GM19463 (cell line): Measurements from ENCODE around the gene GABARAP.

Experiments
- ATAC-seq: cut with Tn5 transposase; IDR thresholded peaks from one replicate; pipeline ENCODE4 v1.9.1; 2021; ENCODE audit warnings: mild to moderate bottlenecking, moderate library complexity; ENCODE audit not compliant: unreplicated experiment

Gene GABARAP

DNA sequence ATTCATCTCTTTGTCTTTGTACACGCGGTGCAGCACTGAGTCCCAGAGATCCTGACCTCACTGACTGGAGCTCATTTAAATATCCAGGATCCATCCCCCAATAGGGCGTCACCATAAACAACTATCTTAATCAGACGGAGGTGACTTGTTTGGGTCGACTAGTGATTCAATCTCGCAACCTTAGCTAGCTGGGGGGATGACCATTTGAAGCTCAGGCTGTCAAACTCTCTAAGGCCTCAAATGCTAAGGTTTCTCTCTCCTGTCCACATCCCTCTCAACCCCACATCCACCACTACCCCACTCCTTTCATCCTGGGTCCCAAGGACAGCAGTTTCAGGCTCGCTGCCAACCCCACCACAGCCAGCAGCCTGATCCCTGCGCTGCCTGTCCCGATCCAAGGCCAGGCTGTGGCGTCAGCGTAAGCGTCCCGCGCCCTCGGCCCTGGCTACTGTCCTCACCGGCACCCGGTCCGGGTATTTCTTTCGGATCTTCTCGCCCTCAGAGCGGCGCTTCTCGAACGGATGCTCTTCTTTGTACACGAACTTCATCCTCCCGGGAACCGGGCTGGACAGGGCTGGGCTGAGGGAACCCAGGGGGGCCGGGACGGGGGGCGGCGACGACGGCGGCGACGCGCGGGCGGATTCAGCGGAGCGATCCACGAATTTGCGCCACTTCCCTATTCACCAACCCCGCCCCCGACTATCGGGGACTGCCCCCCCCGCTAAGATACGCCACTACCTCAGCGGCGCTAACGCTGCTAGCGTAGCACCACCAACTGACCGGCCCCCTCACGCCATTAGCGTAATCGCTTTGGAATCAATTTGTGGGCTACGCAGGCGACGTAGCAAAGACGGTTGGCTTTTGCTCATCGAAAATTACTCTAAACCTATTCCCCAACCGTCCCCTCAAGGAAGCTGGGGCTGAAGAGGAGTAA, at the start of gene GABARAP:
GABARAP (minus strand) TSS at position 667 of the 934 bp plus-strand sequence; CDS start at position 548, 119 bp downstream.
- ATAC-seq = peak; percentile 21

- ATAC-seq = no peak
Measured at GRCh38 chr17:7290685-7291084, 48.4 kb upstream of the GABARAP start.

GRCh38 chr17:7290166-7290565, 47.9 kb upstream of the GABARAP start:
- ATAC-seq = no peak

DNA sequence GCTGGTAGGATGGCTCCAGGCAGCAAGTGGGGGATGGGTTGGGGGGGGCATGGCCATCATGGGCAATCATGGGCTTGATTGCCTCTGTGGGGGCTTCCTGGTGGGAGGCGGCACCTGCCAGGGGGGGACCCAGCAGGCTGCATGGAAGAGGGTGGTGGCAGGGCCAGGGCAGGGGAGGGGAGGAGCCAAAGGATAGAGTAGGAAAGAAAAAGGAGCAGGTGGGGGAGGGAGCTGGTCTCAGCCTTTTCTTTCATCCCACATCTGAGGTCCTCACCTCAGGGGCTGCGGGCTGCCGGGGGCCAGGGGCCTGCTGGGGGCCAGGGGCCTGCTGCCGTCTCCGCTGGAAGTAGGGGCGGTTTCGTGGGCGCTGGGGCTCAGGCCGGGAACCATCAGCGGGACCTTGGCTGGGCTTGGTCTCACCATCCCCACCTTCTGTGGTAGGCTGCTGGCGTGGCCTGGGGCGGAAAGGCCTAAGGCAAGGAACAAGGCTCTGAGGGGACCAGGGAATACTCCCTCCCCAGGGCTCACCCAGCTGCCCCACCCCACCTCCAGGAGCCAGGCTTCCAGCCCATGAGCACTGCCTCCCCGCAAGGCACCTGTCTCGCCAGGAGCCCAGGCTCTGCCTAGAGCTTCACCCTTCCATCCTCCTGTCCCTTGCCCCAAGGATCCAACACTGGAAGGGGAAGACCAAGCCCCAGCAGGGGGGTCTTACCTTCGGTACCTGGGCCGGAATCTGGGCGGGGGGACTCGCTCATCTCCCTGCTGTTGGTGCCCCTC, 47.2 kb upstream of the GABARAP start:
- no peak for ATAC-seq

- ATAC-seq = no peak
Measured at GRCh38 chr17:7285679-7286078, 43.4 kb upstream of the GABARAP start.

- no peak for ATAC-seq
Measured at GRCh38 chr17:7284911-7285310, 42.7 kb upstream of the GABARAP start.

DNA sequence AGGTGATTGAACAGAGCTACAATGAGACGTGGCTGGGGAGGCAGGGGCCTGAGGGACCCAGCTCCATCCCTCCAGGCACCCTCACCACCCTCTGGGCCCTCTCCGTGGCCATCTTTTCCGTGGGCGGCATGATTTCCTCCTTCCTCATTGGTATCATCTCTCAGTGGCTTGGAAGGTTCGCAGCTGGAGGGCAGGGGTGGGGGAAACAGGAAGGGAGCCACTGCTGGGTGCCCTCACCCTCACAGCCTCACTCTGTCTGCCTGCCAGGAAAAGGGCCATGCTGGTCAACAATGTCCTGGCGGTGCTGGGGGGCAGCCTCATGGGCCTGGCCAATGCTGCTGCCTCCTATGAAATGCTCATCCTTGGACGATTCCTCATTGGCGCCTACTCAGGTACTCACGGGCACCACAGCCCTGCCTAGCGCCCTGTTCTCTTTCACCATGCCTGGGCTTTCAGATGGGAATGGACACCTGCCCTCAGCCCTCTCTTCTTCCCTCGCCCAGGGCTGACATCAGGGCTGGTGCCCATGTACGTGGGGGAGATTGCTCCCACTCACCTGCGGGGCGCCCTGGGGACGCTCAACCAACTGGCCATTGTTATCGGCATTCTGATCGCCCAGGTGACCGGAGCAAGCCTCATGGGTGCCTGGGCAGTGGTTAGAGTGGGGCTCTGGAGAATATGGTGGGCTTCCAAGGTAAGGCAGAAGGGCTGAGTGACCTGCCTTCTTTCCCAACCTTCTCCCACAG, 41.4 kb upstream of the GABARAP start:
- no peak for ATAC-seq

DNA sequence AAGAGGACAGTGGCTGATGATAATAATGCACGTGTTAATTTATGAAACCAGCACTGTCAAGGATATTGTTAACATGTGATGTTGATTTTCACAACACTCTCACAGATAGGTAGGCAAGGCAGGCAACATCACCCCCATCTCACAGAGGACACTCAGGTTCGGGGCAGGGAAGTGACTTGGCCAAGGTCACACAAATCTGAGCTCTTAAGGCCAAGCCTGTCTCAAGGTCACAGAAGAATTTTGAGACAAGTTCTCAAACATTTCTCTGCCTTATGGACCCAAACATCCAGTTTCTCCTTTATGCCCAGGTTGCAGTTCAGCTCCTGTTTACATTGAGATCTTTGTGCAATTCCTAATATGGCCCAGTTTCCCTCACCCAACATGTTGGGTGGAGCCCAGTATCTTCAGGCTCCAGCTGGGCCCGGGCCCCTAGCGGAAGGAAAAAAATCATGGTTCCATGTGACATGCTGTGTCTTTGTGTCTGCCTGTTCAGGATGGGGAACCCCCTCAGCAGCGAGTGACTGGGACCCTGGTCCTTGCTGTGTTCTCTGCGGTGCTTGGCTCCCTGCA, 40.6 kb upstream of the GABARAP start:
- no peak for ATAC-seq

GRCh38 chr17:7281953-7282751, 39.9 kb upstream of the GABARAP start:
- no peak for ATAC-seq

GRCh38 chr17:7281074-7281952, 39.1 kb upstream of the GABARAP start, which contains the start of gene SLC2A4:
SLC2A4 (plus strand) TSS chr17:7281718; CDS start chr17:7281935, 217 bp downstream.
- ATAC-seq = no peak

- ATAC-seq = peak; percentile 41
Measured at GRCh38 chr17:7280519-7281073, 38.3 kb upstream of the GABARAP start.

GRCh38 chr17:7279448-7279847, 37.2 kb upstream of the GABARAP start:
- no peak for ATAC-seq

- ATAC-seq = no peak
Measured at GRCh38 chr17:7266784-7267183, 24.5 kb upstream of the GABARAP start.

GRCh38 chr17:7263801-7264078, 21.5 kb upstream of the GABARAP start:
- ATAC-seq = no peak

- ATAC-seq = no peak
Measured at GRCh38 chr17:7262935-7263800, 20.9 kb upstream of the GABARAP start.

DNA sequence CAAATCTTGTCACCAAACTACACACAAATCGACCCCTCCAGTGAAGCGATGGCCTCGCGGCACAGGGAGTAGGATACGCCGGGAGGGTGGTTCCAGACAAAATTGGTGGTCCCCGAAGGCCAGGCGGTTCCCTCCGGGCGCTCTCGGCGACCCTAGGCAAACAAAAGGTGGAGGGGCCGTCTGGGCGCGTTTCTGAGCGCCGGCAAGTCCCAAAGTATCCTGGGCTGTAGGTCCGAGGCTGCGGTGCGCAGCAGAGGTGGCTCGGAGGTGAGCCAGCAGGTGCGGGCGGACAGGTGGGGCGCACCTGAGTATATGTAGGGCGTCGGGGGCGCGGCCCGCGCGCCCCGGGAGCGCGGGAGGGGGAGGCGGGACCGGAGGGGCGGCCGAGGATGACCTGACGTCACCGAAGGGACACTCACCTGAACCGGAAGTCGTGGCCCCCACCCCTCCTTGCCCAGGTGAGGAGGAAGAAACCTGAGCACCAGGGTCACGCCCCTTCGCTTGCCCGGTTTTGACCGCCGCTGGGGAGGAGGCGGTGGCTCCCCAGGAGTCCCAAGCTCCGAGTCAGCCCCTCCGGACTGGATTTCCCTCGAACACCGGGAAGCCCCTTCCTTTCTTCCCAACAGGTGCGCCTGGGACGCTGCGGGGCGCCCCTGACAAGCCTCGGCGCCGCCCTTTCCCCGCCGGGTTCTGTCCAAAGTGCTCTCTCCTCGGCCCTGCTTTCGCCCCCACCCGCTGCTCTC, 20.1 kb upstream of the GABARAP start, which contains the start of gene CLDN7:
CLDN7 (minus strand) TSS at position 287 of the 743 bp plus-strand sequence. CDS start 435 bp downstream, outside the sequence.
- ATAC-seq = no peak
